PC-9 (cell line): ENCODE results near the gene EFNA4. TPM values are rescaled to one million over a fixed set of nuclear protein-coding genes. Genes with fewer than 3 reads are reported as not detected.
A peak's percentile ranks its signal among the peaks of the same experiment; 100 is the strongest.

Experiments used
- BruUV-seq: library from RNA; stranded (reverse); fragments of 400-500 nt; replicated peaks from 2 replicates; lab custom pipeline; 2021; lab: Mats Ljungman, UMichigan
- CTCF ChIA-PET: fragments of 300-600 bp; sonication (Branson Sonifier 250); formaldehyde crosslinking; loops from one replicate; lab custom pipeline; 2022; ENCODE audit warnings: antibody characterized with exemption; lab: Charles Lee
- POLR2A ChIA-PET: fragments of 300-600 bp; sonication (Branson Sonifier 250); formaldehyde crosslinking; loops from one replicate; lab custom pipeline; 2022; ENCODE audit warnings: antibody characterized with exemption; ENCODE audit not compliant: unreplicated experiment; lab: Charles Lee
- DNase-seq, 2 experiments: peaks; one replicate each; pipeline versions ENCODE4 v3.0.0 to v3.0.0-alpha.2; 2015 to 2022; ENCODE audit warnings: mixed read lengths in 1 of 2
- H2AFZ ChIP-seq: fragments of 200-600 bp; sonication (generic); 2 replicates; pipeline ENCODE4 v1.8.1; 2017; ENCODE audit warnings: antibody characterized with exemption
- H3F3A ChIP-seq: fragments of 200-600 bp; sonication (generic); 2 replicates; pipeline ENCODE4 v1.8.1; 2017; ENCODE audit warnings: antibody characterized with exemption, mild to moderate bottlenecking, low read depth; ENCODE audit not compliant: insufficient read depth
- H3K27ac ChIP-seq: fragments of 200-600 bp; sonication (generic); 2 replicates; pipeline ENCODE4 v1.6.1; 2016; ENCODE audit warnings: mixed run types
- H3K27me3 ChIP-seq: fragments of 200-600 bp; sonication (generic); 2 replicates; pipeline ENCODE4 v1.6.1; 2016; ENCODE audit warnings: low read depth, mixed run types; ENCODE audit not compliant: insufficient read depth
- H3K36me3 ChIP-seq: fragments of 200-600 bp; sonication (generic); 2 replicates; pipeline ENCODE4 v1.6.1; 2016; ENCODE audit warnings: low read depth, mixed run types
- H3K4me1 ChIP-seq: fragments of 200-600 bp; sonication (generic); replicated peaks from 2 replicates; pipeline ENCODE4 v1.6.1; 2016; ENCODE audit warnings: mixed run types; ENCODE audit not compliant: insufficient read depth
- H3K4me2 ChIP-seq: fragments of 200-600 bp; sonication (generic); 2 replicates; pipeline ENCODE4 v1.6.1; 2017; ENCODE audit warnings: mixed run types
- H3K4me3 ChIP-seq: fragments of 200-600 bp; sonication (generic); 2 replicates; pipeline ENCODE4 v1.6.1; 2016; ENCODE audit warnings: mixed run types
- H3K79me2 ChIP-seq: fragments of 200-600 bp; sonication (generic); 2 replicates; pipeline ENCODE4 v1.6.1; 2017; ENCODE audit warnings: low read depth, mixed run types
- H3K9me2 ChIP-seq: fragments of 200-600 bp; sonication (generic); 2 replicates; pipeline ENCODE4 v1.8.1; 2017; ENCODE audit warnings: mild to moderate bottlenecking; ENCODE audit not compliant: insufficient read depth
- H3K9me3 ChIP-seq: fragments of 200-600 bp; sonication (generic); 2 replicates; pipeline ENCODE4 v1.8.1; 2016; ENCODE audit warnings: low read depth; ENCODE audit not compliant: insufficient read depth
- H4K20me1 ChIP-seq: fragments of 200-600 bp; sonication (generic); 2 replicates; pipeline ENCODE4 v1.8.1; 2017; ENCODE audit not compliant: insufficient read depth
- EZH2 ChIP-seq: fragments of 200-600 bp; sonication (generic); IDR thresholded peaks from 2 replicates; pipeline ENCODE4 v1.8.0; 2017; ENCODE audit warnings: antibody characterized with exemption, low read depth
- intact Hi-C: fragments of 100-400 bp; cut with micrococcal nuclease; formaldehyde crosslinking; loops from one replicate; pipeline ENCODE4 v1.10.0; 2022; ENCODE audit not compliant: unreplicated experiment
- total RNA-seq: library from RNA; stranded (reverse); gene quantifications from 2 replicates; pipeline ENCODE4 v1.2.3, GENCODE V29; 2021
- TF ChIP-seq, protein P1 (sequence below): fragments of 200-600 bp; sonication (generic); conservative IDR thresholded peaks from 2 replicates; pipeline ENCODE4 v1.6.1; 2017; ENCODE audit warnings: mixed run types, antibody characterized with exemption, mild to moderate bottlenecking, moderate library complexity

The EFNA4 gene
- total RNA-seq, 1 experiment from 2014 or later = 14.0 TPM

DNA sequence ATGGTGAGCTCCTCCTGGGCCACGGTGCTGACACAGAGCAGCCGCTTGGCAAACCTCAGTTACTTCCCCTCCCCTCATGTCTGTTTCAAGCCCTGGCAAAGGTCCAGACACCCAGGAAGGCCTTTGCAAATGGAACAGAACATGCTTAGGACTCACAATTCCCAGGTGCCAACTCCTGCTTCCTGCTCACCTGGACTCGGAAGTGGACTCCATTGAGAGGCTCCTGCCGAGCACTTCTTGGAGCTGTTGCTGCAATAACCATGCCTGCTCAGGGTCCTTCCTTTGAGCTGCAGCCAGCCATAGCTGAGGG is 40.7 kb upstream of the EFNA4 start:
- CTCF ChIA-PET = interaction anchor here (0.9 to 1.6 kb wide), 3 partner anchors 16 to 28 kb away, joined by 3 to 8 read pairs (median 4); no protein-coding TSS in a partner anchor
- peak in 1 of 2 experiments; percentile 55 for DNase-seq
- Histone ChIP-seq H3K4me2 (peak overlapping the region; percentile 15; the same call in 1 of the 2 replicates), H3K27ac (no peak overlapping the region), H3K36me3 (no peaks in the 10 kb centered on the region), H3K27me3 (no peaks in the 10 kb centered on the region), H3F3A (peaks cover 20% of the 10 kb centered on the region; the same call in 1 of the 2 replicates), H3K9me3 (no peaks in the 10 kb centered on the region), H2AFZ (no peak overlapping the region), H3K4me1 (peaks cover 62% of the 10 kb centered on the region), H4K20me1 (no peaks in the 10 kb centered on the region), H3K79me2 (no peaks in the 10 kb centered on the region), H3K4me3 (no peak overlapping the region), H3K9me2 (no peaks in the 10 kb centered on the region)
- POLR2A ChIA-PET = interaction anchor here (0.6 to 0.7 kb wide), 2 partner anchors 15 to 21 kb away, joined by 3 read pairs; no protein-coding TSS in a partner anchor
- intact Hi-C loops = loop anchor here (2.0 kb wide), 1 partner anchor 16 kb away; no protein-coding TSS in a partner anchor
- BruUV-seq = no TSS peak
- TF ChIP-seq, protein P1, sequence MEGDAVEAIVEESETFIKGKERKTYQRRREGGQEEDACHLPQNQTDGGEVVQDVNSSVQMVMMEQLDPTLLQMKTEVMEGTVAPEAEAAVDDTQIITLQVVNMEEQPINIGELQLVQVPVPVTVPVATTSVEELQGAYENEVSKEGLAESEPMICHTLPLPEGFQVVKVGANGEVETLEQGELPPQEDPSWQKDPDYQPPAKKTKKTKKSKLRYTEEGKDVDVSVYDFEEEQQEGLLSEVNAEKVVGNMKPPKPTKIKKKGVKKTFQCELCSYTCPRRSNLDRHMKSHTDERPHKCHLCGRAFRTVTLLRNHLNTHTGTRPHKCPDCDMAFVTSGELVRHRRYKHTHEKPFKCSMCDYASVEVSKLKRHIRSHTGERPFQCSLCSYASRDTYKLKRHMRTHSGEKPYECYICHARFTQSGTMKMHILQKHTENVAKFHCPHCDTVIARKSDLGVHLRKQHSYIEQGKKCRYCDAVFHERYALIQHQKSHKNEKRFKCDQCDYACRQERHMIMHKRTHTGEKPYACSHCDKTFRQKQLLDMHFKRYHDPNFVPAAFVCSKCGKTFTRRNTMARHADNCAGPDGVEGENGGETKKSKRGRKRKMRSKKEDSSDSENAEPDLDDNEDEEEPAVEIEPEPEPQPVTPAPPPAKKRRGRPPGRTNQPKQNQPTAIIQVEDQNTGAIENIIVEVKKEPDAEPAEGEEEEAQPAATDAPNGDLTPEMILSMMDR = no peak
- no peak for TF ChIP-seq EZH2

DNA sequence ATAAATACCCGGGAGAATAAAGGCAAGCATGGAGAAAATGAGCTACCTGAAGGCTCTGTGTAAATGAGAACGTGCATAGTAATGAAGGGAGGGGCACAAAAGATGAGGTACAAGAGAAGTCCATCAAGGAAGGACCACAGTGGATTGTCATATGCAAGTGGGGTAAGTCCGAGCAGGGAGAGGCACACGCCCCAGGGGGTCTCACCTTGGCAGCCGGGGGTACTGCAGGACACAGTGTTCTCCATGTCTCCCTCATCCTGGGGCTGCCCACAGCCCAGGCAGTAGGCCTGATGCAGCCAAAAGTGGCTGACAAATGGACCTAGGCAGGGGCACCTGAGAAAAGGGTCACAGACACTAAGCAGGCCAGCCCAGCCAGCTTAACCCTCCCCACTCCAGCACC is 39.9 kb upstream of the EFNA4 start:
- no peak for DNase-seq
- Histone ChIP-seq H3K4me2 (no peak overlapping the region), H3K9me2 (no peaks in the 10 kb centered on the region), H3K9me3 (no peaks in the 10 kb centered on the region), H3F3A (peaks cover 23% of the 10 kb centered on the region; the same call in 1 of the 2 replicates), H3K27me3 (no peaks in the 10 kb centered on the region), H3K27ac (no peak overlapping the region), H3K4me3 (no peak overlapping the region), H3K4me1 (peaks cover 54% of the 10 kb centered on the region), H3K79me2 (no peaks in the 10 kb centered on the region), H4K20me1 (no peaks in the 10 kb centered on the region), H2AFZ (no peak overlapping the region), H3K36me3 (no peaks in the 10 kb centered on the region)
- CTCF ChIA-PET = interaction anchor here (0.9 kb wide), 1 partner anchor 27 kb away, joined by 4 read pairs; no protein-coding TSS in a partner anchor
- POLR2A ChIA-PET = interaction anchor here (0.5 kb wide), 1 partner anchor 120 kb away, joined by 3 read pairs; no protein-coding TSS in a partner anchor
- BruUV-seq = no TSS peak
- no peak for TF ChIP-seq EZH2
- TF ChIP-seq, protein P1 = no peak
- intact Hi-C loops = loop anchor here (2.0 kb wide), 1 partner anchor 15 kb away; no protein-coding TSS in a partner anchor

DNA sequence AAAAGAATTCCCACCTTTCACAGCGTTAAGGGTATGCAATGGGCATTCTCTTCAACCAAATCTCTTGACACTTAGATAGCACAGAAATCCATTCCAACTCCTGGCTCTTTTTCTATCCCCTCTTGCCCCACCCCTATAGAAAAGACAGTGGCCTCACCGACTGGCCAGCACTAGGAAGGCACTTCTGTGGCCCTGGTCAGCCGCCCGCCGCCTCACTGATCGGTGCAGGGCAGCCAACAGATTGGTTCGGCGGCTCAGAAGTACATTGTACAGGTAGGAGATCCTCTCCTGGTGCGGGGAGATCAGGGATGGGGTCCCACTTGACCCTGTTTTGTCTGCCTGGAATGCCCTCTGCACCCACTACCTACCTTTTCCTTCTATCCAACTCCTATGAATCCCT is 39.2 kb upstream of the EFNA4 start:
- no peak overlapping the region for H2AFZ ChIP-seq
- no peaks in the 10 kb centered on the region for H3K27me3 ChIP-seq
- no peaks in the 10 kb centered on the region for H3K9me3 ChIP-seq
- peaks cover 47% of the 10 kb centered on the region for H3K4me1 ChIP-seq
- peaks cover 27% of the 10 kb centered on the region; the same call in 1 of the 2 replicates for H3F3A ChIP-seq
- no peak overlapping the region for H3K27ac ChIP-seq
- no TSS peak for BruUV-seq
- no peak for TF ChIP-seq EZH2
- TF ChIP-seq, protein P1 = no peak
- no peaks in the 10 kb centered on the region for H4K20me1 ChIP-seq
- no peak overlapping the region for H3K4me2 ChIP-seq
- H3K4me3 ChIP-seq = no peak overlapping the region
- ChIA-PET POLR2A (no interaction called here), CTCF (interaction anchor here (1.3 kb wide), 1 partner anchor 21 kb away, joined by 3 read pairs; no protein-coding TSS in a partner anchor)
- intact Hi-C loops = no loop called here
- no peak for DNase-seq
- no peaks in the 10 kb centered on the region for H3K9me2 ChIP-seq
- no peaks in the 10 kb centered on the region for H3K36me3 ChIP-seq
- no peaks in the 10 kb centered on the region for H3K79me2 ChIP-seq
